Mammary microvascular endothelial cell (primary cell): Measurements from ENCODE around the gene ASB8. TPM values are rescaled to one million over a fixed set of nuclear protein-coding genes. Genes with fewer than 3 reads are reported as not detected.

Source experiments
- total RNA-seq: library from RNA; depleted of rRNA; stranded (reverse); fragments of >200 nt; gene quantifications from 2 replicates; pipeline ENCODE4 v1.2.3, GENCODE V29; 2015

Gene ASB8
- total RNA-seq: 14.8 and 19.1 TPM in 2 replicates

GRCh38 chr12:48157018-48157888 lies at the start of gene ASB8:
TSS of gene ASB8 (minus strand) at chr12:48157515. CDS start at chr12:48153496, 4,019 bp downstream.

GRCh38 chr12:48203192-48203591 lies 45.9 kb upstream of the ASB8 start, which contains the start of gene OR10AD1:
TSS of gene OR10AD1 (minus strand) at chr12:48203292. CDS start at chr12:48203292, 0 bp downstream.

GRCh38 chr12:48183091-48183875 lies 26.0 kb upstream of the ASB8 start, which contains the start of gene CCDC184:
TSS of gene CCDC184 (plus strand) at chr12:48183644. CDS start at chr12:48184123, 479 bp downstream.

GRCh38 chr12:48119078-48119833 lies 38.1 kb downstream of the ASB8 start, which contains the start of gene PFKM:
TSS of gene PFKM (plus strand) at chr12:48119364. CDS start at chr12:48122775, 3,411 bp downstream.

GRCh38 chr12:48105867-48106680 lies 51.2 kb downstream of the ASB8 start, which contains the start of gene SENP1:
TSS of gene SENP1 (minus strand) at chr12:48106079. CDS start at chr12:48101472, 4,607 bp downstream.

Other genes with a start within 250 kb of the ASB8 start
- gene TMEM106C, start 193.9 kb downstream of the ASB8 start, total RNA-seq: 91.7 and 100.0 TPM in 2 replicates
- gene COL2A1, start 153.0 kb downstream of the ASB8 start, total RNA-seq: not detected in 2 replicates
- gene SENP1, start 51.4 kb downstream of the ASB8 start, total RNA-seq: 11.3 and 14.1 TPM in 2 replicates
- 37.7 and 42.2 TPM in 2 replicates for gene PFKM, start 38.2 kb downstream of the ASB8 start, total RNA-seq
- gene CCDC184, start 26.1 kb upstream of the ASB8 start, total RNA-seq: not detected in 2 replicates
- not detected in 2 replicates for gene OR10AD1, start 45.8 kb upstream of the ASB8 start, total RNA-seq
- 2.3 and 7.7 TPM in 2 replicates for gene ZNF641, start 193.4 kb upstream of the ASB8 start, total RNA-seq